NCI-H2029 treated with DMSO at 0.1 percent for 48 hours (cell line): ENCODE results near the gene SUPT20HL1.
"Not testable (repeated sequence)": the region's sequence is repeated elsewhere in the genome, so short reads cannot be mapped to it uniquely, and the experiment has no call there.

Experiments used
- DNase-seq: peaks from one replicate; lab custom pipeline; 2025; lab: John Stamatoyannopoulos, UW

Gene SUPT20HL1

DNA sequence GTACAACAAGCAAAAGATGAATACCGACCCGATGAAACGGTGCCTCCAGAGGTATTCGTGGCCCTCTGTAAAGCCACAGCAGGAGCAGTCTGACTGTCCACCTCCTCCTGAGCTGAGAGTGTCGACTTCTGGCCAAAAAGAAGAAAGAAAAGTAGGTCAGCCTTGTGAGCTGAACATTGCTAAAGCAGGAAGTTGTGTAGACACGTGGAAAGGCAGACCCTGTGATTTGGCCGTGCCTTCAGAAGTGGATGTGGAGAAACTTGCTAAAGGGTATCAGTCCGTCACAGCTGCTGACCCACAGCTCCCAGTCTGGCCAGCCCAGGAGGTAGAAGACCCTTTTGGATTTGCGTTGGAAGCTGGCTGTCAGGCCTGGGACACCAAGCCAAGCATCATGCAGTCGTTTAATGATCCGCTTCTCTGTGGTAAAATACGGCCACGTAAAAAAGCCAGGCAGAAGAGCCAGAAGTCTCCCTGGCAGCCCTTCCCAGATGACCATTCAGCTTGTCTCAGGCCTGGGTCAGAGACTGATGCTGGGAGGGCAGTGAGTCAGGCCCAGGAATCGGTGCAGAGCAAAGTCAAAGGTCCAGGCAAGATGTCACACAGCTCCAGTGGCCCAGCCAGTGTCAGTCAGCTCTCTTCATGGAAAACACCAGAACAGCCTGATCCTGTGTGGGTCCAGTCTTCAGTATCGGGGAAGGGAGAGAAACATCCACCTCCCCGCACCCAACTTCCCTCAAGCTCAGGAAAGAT lies 3.2 kb downstream of the SUPT20HL1 start:
- not testable (repeated sequence) for DNase-seq

DNA sequence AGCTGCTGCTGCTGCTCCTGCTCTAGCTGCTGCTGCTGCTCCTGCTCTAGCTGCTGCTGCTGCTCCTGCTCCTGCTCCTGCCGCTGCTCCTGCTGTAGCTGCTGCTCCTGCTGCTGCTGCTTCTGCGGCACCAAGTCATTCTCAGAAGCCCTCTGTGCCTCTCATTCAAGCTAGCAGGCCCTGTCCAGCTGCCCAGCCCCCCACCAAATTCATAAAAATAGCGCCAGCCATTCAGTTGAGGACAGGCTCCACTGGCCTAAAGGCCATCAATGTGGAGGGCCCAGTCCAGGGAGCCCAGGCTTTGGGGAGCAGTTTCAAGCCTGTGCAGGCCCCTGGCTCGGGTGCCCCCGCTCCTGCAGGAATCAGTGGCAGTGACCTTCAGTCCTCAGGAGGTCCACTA lies 3.9 kb downstream of the SUPT20HL1 start:
- no peak for DNase-seq

DNA sequence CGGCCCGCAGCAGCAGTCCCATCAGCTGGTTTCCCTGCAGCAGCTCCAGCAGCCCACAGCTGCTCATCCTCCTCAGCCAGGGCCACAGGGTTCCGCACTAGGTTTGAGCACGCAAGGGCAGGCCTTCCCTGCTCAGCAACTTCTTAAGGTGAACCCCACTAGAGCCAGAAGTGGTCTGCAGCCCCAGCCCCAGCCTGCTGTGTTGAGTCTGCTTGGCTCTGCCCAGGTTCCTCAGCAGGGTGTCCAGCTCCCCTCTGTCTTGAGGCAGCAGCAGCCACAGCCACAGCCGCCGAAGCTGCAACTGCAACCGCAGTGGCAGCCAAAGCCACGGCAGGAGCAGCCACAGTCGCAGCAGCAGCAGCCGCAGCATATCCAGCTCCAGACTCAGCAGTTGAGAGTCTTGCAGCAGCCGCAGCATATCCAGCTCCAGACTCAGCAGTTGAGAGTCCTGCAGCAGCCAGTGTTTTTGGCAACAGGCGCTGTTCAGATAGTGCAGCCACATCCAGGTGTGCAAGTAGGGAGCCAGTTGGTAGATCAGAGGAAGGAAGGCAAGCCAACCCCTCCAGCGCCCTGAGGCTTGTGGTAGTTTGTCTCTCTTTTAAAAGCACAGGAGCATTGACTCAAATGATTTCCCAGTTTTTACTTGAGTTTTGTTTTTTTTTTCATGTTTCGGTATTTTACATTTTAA lies 4.6 kb downstream of the SUPT20HL1 start:
- no peak for DNase-seq

DNA sequence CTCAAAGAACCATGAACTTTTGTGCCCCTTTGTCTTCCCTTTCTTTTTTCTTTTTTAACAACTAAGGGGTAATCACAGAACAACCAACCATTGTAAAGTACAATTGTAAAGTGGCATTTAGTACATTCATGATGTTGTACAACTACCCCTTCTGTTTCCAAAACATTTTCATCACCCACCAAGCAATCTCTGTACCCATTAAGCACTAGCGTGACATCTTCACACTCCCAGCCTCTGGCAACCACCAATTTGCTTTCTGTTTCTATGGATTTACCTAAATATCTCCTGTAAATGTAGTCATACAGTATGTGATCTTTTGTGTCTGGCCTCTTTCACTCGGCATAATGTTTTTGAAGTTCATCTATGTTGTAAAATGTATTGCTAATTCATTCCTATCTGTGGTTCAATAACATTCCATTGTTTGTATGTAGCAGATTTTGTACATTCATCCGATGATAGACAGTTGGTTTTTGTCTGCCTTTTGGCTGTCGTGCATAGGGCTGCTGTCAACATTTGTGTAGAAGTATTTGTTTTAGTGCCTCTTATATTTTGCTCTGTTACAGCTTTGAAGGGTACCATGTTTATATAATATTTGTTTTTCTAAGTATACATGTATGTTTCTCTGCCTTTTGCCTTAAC lies 6.4 kb downstream of the SUPT20HL1 start:
- not testable (repeated sequence) for DNase-seq

DNA sequence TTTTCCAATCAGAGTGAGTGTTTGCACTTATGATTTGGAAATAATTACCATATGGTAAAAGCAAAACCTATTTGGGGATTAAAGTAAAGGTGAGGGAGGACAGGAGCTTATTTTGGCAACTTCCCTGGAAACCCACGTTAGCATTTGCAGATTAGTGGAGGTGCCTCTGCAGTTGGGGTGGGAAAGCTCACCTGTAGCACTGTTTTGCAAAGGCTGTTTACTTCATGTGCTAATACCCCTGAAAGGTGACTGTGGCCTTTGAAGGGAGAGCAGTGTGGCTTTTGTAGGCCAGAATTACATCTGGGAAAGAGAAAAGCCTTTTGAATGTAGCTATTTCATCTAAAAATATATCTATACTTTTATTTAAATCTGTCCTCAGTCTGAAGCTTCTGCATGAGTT lies 9.4 kb downstream of the SUPT20HL1 start:
- DNase-seq: no peak

DNA sequence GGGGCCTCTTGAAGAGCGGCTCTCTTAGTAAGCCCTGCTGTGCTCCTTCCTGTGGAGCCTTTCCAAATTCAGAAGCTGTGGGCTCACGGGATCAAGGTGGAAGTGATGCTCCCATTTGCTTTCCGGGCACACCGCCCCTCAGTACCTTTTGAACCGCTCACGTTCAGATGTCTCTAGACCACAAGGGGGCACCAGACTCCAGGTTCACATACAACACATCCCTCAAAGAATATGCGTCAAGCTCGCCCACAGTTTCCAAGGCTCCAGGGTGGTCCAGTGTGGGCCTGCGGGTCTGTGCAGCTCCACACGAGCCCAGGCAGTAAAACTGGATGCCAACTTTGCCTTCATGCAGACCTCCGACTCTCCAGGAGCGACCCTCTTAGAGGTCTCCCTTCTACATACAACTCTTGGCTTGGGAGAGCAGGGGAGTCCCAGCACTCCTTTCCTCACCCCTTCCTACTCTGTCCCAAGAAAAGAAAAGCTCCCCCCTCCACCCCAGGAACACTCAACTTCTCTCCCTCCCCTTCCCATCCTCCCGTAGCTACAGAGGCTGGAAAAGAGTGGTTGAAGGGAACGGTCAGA lies 11.0 kb downstream of the SUPT20HL1 start:
- no peak for DNase-seq

DNA sequence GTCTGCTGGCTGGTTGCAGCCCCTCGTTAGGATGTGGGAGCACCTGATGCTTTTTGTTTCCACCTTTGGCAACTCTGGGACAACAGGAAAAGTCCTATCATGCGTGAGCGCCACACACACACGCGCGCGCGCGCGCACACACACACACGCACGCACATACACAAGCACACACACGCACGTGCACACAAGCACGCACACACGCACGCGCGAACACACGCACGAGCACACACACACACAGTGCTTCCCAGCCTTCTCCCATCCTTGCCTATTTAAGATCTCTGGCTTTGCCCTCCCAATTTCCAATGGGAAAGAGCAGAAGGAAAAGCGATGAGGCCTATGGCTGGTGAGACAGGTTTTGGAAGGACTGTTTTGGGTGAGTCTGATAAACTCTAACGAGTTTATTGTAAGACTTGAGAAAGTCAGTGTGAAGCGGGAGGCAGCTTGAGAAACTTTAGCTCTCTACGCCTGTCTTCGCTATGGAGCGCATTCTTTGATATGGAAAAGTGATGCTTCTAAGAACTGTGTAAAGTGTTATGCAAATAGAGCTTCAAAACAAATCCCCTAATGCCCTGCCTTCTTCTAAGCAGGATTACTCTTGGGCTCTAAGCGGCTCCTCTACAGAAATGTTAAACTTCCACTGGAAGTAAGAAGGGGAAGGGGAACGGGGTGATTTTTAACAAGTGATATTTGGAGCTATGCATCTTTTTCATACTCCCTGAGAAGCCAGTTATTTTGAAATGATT lies 11.8 kb downstream of the SUPT20HL1 start:
- no peak for DNase-seq

DNA sequence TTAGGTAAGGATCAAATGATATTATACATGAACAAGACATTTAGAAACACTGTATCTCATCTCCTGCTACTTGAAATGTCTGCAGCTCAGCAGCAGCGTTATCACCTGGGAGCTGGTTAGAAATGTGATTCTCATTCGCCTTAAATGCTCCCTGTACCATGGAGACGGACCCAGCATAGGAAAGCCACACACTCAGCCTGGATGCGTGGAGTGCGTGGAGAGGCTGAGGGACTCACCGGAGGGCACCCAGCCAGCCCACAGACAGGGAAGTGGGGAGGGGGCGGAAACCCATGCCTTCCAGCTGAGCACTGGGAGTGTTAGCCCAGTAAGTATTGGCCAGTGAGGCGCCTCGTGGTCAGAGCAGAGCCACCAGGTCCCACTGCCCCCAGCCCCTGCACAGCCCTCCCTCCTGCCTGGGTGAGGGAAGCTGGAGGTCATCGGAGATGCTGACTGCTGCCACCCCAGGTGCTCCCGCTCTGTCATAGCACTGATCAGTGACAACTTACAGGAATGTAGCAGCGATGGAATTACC lies 15.2 kb downstream of the SUPT20HL1 start:
- DNase-seq: no peak

DNA sequence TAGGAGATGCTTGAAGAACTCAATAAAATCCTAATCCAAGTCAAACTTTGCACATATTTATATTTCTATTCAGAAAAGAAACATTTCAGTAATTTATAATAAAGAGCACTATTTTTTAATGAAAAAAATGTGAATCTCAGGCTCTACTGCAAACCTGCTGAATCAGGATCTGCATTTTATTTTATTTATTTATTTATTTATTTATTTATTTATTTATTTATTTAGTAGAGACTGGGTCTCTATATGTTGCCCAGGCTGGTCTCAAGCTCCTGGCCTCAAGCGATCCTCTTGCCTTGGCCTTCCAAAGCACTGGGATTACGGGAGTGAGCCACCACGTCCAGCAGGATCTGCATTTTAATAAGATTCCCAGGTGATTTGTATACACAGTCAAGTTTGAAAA lies 16.0 kb downstream of the SUPT20HL1 start:
- DNase-seq: no peak

DNA sequence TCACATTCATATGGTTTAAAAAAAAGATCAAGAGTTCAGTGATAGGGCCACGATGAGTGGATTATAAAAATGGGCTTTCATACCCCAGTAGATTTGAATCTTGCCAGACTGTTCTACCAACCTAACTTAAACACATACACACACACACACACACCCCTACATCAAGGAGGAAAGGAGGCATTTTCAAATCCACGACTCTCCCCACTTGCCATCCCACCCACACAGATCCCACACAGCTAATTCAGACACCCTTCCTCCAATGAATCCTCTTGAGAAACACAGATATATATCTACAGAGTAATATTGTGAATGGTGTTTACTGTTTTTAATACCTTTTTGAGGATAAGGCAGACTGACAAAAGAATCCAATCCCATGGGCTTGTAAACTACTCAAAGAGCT lies 16.8 kb downstream of the SUPT20HL1 start:
- DNase-seq: no peak

DNA sequence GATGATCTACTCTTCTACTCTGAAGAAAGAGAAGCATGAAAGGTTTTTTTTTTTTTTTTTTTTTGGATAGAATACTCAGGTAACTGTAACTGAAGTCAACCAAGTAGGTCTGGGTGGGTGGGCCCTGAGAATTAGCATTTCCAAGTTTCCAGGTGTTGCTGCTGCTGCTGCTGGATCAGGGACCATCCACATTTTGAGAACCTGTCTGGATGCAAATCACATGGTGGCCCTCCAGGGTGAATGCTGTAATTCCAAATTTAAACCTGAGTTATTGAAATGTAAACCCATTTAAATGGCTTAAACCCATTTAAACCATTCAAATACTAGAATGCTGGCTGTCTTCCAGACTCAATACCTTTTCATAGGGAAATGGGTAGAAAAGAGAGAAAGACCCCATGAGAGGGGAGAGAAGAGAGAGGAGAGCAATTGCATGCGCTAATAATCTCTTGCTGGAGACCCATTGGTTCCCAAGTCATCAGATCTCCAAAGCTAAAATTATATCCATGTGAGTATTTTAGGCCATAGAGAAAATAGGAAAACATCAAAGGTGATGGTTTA lies 17.6 kb downstream of the SUPT20HL1 start:
- no peak for DNase-seq

DNA sequence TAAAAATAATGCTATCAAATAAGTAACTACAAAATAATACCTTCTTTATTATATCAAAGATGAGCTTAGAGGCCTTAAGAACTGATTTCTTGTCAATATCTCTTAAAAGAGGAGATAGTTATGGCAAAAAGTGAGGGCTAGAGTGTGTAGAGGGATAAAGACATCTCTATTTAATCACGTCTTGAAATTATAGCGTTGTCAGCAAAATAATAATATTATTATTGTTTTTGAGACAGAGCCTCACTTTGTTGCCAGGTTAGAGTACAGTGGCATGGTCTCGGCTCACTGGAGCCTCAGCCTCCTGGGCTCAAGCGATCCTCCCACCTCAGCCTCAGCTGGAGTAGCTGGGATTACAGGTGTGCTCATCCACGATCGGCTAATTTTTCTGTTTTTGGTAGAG lies 18.3 kb downstream of the SUPT20HL1 start:
- no peak for DNase-seq

DNA sequence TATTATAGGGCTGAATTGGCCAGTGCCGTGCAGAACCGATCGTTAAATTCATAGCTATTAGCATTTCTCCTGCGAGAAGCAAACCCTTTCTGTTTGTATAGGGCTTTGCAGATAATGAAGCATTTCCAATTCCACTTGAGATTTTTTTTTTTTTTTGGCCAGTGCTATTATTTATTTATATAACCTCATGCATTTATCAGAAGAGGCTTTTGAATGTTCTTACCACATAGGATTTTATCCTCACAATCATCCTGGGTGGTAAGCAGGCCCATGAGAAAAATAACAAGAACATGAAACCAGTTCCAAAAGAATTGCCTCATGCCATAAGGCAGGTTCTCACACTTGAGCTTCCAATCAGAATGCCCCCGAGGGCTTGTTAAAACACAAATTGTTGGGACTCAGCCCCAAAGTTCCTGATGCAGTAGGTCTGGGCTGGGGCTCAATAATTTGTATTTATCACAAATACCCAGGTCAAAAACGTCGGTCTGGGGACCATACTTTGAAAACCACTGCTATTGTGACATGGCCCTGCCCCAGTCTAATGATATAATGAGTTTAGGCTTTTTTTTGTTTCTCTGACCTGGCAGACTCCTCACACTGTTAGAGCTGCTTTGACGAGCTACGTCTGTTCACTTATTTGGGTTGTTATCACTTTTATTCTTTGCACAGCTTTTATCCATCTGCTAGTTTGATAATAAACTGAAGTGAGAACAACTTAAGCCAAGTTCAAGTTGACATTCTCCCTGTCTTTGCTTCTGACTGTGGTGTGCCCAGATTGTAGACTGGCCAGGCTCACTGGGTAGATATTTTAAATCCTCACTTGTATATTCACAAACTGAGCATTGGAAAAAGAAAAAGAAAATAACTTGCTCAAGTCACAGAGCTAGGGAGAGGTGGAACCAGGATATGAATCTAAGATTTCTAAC lies 20.1 kb downstream of the SUPT20HL1 start:
- no peak for DNase-seq

DNA sequence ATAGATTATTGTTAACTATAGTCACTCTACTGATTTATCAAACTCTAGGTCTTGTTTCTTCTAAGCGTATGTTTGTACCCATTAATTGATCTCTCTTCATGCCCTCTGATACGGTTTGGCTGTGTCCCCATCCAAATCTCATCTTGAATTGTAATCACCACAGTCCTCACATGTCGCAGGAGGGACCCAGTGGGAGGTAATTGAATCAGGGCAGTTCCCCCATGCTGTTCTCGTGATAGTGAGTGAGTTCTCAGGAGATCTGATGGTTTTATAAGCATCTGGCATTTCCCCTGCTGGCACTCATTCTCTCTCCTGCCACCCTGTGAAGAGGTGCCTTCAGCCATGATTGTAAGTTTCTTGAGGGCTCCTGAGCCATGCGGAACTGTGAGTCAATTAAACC lies 21.9 kb downstream of the SUPT20HL1 start:
- DNase-seq: not testable (repeated sequence)

DNA sequence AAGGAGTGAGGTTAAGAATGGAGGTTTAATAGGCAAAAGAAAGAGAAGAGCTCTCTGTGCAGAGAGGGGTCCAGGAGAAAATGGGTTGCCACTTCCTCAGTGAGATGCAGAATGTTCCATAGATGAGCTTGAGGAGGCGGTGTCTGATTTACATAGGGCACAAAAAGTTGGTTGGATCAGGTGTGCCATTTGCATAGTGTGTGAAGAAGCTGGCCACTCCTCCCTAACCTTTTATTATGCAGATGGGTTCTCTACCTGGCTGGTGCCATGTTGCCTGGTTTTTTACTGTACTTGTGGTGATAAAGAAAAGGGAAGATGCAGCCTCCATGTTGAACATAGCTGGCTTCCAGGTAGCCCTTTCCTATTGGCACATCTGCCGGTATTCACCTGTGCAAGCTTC lies 27.3 kb downstream of the SUPT20HL1 start:
- DNase-seq: no peak

DNA sequence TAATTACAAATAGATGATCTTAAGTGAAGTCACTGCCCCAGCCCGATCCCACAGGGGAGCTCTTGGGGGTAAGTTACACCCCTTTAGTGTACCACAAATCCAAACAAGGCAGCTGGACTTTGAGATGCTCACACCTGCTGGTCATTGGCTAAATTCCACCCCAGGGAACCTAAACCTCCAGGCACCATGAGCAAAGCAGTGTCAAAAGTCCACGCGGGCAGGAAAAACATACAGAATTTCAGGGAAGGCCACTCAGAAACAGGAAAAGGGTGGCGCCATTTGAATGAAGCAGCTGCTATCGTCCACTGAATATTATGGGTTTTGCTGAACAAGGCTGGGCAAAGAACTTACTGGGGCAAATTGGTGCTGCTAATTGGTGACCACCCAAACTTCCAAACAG lies 30.9 kb downstream of the SUPT20HL1 start:
- no peak for DNase-seq

DNA sequence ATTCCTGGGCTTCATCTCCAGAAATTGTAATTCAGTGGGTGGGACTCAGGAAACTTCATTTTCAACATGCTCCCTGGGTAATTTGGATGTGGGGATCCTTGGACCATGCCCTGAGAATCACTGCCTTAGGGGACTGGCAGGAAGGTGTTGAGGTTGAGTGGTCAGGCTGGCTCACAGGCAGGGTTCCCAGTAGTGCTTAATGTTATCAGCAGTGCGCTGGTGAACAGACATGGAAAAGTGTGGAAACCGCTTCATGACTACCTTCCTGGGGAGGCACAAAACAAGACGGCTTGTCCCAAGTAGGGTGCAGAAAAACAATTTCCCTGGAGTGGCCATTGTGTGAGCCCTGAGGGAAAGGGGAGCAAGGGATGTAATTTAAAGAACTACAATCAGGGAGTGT lies 31.4 kb downstream of the SUPT20HL1 start:
- no peak for DNase-seq

DNA sequence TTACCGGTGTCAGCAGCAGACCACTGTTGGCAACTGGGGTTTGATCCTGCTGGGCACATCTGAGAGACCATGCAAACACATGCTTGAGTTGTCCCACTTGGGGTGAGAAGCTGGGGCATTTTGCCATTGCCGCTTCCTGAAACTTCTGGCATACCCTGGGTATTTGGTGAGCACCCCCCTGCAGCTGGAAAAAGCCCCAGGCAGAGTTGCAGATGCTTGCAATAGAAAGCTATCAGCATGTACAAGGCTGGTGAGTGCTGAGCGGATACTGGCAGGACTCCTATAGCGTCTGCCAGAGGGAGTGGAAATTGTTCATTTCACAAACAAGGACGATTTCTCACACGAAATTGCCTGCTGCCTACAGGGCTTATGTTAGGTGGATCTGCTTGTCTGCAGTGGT lies 32.3 kb downstream of the SUPT20HL1 start:
- DNase-seq: no peak

DNA sequence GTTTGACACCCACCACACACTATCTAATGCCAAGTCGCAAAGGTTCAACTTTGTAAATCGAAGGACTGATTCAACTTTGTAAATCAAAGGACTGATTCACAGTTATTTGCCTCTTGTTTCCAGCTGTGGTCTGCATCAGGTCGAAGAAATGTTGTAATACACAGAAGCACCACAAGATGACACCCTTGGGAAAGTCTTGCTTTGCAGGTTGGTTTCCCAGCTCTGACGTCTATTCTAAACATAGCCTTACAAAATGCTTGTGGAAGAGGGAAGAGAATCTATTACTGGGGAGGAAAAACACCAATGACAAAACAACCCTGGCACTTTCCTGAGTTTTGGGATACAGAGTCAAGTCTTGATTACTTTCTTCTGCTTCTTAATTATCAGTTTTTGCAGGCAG lies 35.3 kb downstream of the SUPT20HL1 start:
- DNase-seq: peak; percentile 57

DNA sequence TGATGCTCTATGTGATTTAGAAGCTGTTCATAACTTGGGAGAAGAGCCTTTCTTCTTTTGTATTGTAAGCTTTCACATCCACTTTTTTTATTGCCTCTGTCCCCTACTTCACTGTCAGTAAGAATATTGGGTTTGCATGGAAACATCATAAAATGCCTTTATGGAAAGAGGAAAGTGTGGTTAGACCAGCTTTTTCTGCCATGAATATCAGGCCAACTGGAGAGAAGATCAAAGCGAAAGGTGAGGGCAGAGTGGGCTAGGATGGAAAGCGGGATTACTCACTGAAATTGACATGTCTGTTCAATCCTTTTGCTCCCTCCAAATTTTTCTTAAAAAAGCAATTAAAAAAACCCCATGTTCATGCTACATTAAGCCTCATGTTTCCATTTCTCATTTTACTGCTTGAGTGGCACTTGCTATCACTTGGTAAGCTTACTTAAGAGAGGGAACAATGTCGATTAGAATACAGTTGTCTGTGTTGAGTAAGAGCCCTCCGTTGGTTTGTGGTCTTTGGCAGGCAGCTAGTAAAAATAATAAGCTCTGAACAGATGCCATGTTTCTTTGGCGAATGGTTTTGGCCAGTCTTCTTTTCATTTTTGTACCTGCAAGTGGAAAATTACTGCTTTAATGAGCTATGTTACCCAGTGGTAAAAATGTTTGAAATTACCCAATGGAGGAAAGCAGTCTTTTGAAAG lies 35.9 kb downstream of the SUPT20HL1 start:
- peak; percentile 62 for DNase-seq
